ENCODE measurements around the gene UQCC3.
"Not testable (repeated sequence)": the region's sequence is repeated elsewhere in the genome, so short reads cannot be mapped to it uniquely, and the experiment has no call there.

Gene UQCC3

DNA sequence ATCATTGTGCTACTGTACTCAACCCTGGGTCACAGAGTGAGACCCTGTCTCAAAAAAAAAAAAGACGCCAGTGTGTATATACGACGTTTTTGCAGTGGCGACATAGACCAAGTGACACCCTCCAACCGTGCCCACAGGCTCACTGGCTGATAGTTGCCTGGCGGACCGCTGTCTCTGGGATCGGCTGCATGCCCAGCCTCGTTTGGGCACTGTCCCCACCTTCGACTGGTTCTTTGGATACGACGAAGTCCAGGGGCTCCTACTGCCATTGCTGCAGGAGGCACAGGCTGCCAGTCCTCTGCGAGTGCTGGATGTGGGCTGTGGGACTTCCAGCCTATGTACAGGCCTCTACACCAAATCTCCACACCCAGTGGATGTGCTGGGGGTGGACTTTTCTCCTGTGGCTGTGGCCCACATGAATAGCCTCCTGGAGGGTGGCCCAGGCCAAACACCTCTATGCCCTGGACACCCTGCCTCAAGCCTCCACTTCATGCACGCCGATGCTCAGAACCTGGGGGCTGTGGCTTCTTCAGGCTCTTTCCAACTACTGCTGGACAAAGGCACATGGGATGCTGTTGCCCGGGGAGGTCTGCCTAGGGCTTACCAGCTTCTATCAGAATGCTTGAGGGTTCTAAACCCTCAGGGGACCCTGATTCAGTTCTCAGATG is 5.1 kb upstream of the UQCC3 start:
- FAIRE-seq (no peak), DNase-seq (ENCODE audit: insufficient read length, low spot score) (no peak)
- TF ChIP-seq, protein P1, sequence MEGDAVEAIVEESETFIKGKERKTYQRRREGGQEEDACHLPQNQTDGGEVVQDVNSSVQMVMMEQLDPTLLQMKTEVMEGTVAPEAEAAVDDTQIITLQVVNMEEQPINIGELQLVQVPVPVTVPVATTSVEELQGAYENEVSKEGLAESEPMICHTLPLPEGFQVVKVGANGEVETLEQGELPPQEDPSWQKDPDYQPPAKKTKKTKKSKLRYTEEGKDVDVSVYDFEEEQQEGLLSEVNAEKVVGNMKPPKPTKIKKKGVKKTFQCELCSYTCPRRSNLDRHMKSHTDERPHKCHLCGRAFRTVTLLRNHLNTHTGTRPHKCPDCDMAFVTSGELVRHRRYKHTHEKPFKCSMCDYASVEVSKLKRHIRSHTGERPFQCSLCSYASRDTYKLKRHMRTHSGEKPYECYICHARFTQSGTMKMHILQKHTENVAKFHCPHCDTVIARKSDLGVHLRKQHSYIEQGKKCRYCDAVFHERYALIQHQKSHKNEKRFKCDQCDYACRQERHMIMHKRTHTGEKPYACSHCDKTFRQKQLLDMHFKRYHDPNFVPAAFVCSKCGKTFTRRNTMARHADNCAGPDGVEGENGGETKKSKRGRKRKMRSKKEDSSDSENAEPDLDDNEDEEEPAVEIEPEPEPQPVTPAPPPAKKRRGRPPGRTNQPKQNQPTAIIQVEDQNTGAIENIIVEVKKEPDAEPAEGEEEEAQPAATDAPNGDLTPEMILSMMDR (IDR thresholded peaks at IDR 0.05; ENCODE audit: insufficient read depth, missing control alignments), result no peak

DNA sequence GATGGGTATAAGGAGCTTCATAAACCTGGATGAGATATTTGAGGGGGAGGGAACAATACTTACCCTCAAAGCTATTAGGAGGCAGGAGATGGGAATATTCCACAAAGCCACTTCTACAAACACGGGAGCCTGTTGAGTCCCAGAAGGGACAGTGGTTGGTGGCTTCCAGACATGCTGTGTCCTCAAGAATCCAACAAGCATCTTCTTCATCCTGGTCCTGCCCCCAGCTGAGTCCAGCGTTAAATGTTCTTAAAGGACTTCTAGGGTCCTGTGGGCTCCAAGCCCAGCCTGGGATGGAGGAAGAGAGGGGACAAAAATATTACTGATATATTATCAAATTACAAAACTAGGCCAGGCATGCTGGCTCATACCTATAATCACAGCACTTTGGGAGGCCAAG is 4.0 kb upstream of the UQCC3 start:
- DNase-seq (ENCODE audit: insufficient read length, low spot score), result no peak
- TF ChIP-seq, protein P1 (IDR thresholded peaks at IDR 0.05; ENCODE audit: insufficient read depth, missing control alignments), result no peak
- FAIRE-seq, result no peak

DNA sequence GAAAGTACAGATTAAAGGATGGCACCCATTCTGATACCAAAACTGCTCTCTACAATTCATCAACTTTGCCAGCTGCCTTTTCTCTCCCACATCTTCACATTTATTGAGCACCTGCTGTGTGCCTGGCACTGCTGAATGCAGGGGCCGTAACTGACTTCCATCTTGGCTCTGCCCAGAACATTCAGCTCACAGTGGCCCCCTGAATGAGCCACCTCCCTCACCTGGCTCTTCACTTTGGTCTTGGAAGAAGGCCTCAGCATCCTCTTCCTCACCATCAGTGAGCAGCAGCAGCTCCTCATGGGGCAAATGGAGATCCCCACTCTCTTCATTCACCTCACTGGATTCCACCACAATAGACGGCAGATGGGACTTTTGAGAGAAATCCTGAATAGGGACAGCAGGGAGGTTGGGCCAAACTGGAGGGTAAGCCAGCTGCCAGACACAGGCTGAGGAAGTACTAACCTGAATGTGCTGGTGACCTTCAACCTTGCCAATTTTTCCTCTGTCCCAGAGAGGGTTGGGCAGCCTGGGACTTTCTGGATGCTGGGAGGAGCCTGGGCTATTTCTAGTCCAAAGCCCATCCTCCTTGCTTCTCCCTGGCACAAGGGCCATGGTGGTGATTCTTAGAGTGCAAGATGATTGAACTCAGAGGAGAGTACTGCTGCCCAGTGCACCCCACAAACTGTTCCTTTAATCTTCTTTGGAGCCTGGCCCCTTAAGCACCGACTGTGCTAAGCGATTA is 1.9 kb upstream of the UQCC3 start:
- DNase-seq (ENCODE audit: insufficient read length, low spot score) (no peak), FAIRE-seq (no peak)
- TF ChIP-seq, protein P1 (IDR thresholded peaks at IDR 0.05; ENCODE audit: insufficient read depth, missing control alignments), result no peak

DNA sequence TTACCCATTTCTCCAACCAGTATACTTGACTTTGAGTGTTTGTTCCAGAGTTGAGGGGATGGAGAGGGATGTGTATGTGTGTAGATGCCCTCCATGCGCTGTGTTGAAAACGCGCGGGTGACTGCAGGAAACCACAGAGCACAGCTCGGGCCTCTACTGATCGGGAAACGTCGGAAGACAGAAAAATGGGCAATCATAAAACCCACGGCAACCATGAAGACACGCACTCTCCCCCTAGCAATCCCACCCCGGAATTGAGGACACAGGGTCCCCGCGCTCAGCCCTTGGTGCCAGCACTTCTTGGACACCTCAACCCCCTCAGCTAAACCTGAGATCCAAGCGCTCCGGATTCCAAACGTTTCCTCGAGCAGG is 251 bp upstream of the UQCC3 start:
- FAIRE-seq (no peak), DNase-seq (ENCODE audit: insufficient read length, low spot score) (no peak)
- TF ChIP-seq, protein P1 (IDR thresholded peaks at IDR 0.05; ENCODE audit: insufficient read depth, missing control alignments), result no peak

DNA sequence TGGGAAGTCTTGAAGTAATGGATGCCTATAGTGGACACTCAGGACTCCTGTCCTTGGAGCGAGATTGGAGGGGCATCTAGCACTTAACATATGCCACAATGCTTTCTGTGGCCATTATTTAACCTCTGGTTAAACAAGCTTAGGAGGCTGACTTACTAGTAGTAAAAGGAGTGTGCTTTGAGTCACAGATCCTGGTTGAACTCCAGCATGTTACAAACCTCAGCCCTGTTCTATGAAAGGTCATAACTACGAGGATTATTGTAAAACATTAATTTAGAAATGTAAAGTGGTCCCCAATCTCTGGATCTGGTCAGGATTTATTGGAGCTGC is 1.7 kb downstream of the UQCC3 start:
- TF ChIP-seq, protein P1 (IDR thresholded peaks at IDR 0.05; ENCODE audit: insufficient read depth, missing control alignments), result no peak
- DNase-seq (ENCODE audit: insufficient read length, low spot score), result no peak
- FAIRE-seq, result no peak

DNA sequence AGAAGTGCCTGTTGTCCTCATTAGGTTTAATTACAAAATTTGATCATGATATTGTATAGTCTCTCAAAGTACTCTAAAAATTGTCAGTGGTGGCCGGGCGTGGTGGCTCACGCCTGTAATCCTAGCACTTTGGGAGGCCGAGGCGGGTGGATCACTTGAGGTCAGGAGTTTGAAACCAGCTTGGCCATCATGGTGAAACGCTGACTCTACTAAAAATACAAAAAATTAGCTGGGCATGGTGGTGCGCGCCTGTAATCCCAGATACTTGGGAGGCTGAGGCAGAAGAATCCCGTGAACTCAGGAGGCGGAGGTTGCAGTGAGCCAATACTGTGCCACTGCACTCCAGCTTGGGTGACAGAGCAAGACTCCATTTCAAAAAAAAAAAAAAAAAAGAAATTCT is 3.9 kb downstream of the UQCC3 start:
- not testable (repeated sequence) for FAIRE-seq; DNase-seq (ENCODE audit: insufficient read length, low spot score)

DNA sequence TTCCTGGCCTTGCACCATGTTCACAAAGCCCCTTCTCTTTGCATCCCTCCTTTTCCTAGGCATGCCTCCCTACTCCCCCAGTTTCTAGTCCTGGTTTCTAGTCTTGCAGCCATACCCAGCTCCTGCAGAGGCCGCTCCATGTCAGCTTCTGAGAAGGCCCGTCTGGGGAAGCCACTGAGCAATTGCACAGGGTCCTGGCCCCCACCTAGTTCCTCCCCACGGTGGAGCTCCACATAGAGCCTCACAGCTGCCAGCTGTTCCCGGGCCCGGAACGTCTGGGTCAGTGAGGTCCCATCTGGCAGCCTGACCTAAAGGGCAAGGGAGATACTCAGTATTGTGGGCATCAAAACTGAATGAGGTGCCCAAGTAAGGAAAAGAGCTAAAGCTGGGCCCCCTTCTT is 5.2 kb downstream of the UQCC3 start:
- no peak for FAIRE-seq
- TF ChIP-seq, protein P1 (IDR thresholded peaks at IDR 0.05; ENCODE audit: insufficient read depth, missing control alignments), result no peak
- no peak for DNase-seq (ENCODE audit: insufficient read length, low spot score)

Measured in D721Med (cell line).